GM19240 (cell line): Measurements from ENCODE around the gene EFS.
"Not testable (repeated sequence)": the region's sequence is repeated elsewhere in the genome, so short reads cannot be mapped to it uniquely, and the experiment has no call there.

Experiments used
- DNase-seq: peaks from one replicate; pipeline ENCODE4 v3.0.0; 2011; ENCODE audit warnings: low spot score; ENCODE audit not compliant: insufficient read length

Gene EFS

DNA sequence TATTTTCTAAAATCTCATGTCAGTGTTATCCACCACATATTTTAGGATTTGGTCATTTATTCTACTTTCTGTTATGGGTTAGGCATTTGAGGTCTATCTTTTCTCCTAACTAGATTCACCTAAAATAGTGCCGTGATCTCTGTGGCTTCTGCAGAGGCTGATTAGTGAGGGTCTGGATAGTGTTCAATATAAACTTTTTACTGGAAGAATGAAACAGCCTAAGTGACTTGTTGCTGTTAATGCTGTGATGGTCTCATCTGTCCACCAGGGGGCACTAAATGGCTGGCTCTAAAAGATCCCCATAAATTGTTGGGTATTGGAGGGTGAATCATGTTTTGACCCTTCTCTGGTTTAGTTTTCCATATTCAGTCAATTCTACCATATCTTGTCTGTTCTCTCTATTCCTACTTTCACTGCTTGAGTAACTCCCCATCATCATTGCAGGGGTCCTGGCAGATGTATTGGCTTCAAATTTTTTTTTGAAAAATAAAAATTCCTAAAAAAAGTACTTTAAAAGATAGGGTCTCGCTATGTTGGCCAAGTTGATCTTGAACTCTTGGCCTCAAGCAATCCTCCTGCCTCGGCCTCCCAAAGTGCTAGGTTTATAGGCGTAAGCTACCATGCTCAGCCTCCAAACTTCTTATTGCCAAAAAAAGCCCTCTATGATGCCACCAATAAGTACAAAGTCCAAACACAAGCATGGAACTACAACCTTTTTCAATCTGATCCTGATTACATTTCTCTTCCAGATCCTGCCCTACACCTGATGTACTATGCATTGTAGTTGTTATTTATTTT is 36.8 kb downstream of the EFS start:
- DNase-seq: peak; percentile 46

DNA sequence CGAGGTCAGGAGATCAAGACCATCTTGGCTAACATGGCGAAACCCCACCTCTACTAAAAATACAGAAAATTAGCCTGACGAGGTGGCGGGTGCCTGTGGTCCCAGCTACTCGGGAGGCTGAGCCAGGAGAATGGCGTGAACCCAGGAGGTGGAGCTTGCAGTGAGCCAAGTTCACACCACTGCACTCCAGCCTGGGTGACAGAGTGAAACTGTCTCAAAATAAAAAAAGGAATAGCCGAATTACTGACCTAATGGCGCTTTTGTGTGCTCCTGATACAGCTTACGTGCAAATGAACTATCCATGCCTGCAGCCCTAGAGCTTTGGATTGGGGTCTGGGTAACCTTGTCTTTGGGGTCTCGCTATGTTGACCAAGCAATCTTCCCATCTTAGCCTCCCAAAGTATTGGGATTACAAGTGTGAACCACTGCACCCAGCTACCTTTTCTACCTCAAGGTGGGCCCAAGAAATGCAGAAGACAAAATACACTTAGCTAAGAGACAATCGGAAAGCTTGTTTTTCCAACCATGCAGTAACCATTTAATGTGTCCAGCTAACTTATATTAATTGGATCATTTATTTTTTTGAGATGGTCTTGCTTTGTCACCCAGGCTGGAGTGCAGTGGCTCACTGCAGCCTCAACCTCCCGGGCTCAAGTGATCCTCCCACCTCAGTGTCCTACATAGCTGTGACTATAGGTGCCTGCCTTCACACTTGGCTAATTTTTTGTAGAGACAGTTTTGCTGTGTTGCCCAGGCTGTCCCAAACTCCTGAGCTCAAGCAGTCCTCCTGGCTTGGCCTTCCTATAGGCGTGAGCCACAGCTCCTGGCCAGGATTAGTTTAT is 38.3 kb downstream of the EFS start:
- no peak for DNase-seq

DNA sequence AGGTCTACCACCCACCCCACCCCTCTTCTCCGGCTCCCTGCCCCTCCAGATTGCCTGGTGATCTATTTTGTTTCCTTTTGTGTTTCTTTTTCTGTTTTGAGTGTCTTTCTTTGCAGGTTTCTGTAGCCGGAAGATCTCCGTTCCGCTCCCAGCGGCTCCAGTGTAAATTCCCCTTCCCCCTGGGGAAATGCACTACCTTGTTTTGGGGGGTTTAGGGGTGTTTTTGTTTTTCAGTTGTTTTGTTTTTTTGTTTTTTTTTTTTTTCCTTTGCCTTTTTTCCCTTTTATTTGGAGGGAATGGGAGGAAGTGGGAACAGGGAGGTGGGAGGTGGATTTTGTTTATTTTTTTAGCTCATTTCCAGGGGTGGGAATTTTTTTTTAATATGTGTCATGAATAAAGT is 39.2 kb downstream of the EFS start:
- not testable (repeated sequence) for DNase-seq

DNA sequence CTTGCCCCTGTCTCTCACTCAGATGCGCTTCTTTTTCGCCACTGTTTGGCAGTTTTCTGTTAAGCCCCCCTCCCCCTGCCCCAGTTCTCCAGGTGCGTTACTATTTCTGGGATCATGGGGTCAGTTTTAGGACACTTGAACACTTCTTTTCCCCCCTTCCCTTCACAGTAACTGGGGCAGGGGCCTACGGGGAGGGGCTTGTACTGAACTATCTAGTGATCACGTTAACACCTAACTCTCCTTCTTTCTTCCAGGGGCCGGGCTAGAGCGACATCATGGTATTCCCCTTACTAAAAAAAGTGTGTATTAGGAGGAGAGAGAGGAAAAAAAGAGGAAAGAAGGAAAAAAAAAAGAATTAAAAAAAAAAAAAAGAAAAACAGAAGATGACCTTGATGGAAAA is 40.0 kb downstream of the EFS start:
- DNase-seq: no peak

DNA sequence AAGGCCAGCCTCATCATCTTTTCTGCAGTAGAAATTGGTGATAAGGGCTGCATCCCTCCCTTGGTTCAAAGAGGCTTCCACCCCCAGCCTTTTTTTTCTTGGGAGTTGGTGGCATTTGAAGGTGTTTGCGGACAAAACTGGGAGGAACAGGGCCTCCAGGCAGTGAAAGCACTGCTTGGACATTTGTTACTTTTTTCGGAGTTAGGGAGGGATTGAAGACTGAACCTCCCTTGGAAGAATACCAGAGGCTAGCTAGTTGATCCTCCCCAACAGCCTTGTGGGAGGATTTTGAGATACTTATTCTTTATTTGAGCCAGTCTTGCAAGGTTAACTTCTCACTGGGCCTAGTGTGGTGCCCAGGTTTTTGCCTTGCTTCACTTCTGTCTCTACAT is 40.5 kb downstream of the EFS start:
- no peak for DNase-seq

DNA sequence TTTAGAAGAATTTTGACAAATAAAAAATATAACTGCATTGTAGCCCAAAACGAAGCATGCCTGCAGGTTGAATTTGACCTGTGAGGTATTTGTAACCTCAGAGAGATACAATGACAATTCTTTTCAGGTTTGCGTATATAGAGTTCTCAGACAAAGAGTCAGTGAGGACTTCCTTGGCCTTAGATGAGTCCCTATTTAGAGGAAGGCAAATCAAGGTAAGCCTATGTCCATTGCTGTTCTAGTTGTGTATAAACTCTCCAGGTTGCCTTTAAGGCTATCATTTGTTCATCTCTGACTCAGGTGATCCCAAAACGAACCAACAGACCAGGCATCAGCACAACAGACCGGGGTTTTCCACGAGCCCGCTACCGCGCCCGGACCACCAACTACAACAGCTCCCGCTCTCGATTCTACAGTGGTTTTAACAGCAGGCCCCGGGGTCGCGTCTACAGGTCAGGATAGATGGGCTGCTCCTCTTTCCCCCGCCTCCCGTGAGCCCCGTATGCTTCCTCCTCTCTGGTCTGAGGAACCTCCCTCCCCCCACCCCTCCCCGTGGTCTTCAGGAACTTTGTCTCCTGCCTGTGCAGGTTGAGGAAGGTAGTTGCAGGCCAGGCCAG is 41.0 kb downstream of the EFS start:
- DNase-seq: no peak

DNA sequence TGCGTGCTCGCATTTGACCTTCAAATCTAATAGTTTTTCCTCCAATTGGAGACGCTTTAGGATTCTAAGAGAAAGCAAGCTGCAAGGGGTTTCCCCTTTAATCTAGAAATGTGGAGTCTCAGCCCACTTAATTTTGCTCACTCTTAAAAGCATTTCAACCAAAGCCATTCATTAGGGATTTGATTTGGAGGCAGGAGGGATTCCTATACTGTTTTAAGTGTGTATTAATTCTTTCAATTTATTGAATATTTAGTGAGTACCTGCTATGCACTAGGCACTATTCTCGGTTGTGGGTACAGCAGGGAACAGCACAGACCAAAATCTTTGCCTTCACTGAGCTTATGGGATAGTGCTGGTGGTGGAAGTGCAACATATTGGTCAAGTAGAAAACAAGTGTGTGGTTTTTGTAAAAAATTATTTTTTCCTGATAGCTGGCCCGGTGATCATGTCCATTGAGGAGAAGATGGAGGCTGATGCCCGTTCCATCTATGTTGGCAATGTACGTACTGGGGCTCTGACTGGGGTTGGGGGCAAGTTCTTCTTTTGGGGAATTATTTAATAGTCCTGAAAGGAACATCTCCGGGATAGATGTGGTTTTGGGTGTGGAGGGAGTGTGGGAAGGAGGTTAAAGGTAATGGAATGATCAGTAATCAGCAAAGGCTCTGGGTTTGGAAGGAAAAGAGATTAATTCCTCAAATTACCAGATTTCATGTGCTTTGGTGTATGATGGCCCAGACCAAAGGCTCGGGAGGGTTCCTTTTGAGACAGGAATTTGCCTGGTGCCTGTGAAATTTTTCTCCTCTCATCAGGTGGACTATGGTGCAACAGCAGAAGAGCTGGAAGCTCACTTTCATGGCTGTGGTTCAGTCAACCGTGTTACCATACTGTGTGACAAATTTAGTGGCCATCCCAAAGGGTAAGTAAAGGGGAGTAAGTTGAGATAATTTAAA is 42.1 kb downstream of the EFS start:
- no peak for DNase-seq

DNA sequence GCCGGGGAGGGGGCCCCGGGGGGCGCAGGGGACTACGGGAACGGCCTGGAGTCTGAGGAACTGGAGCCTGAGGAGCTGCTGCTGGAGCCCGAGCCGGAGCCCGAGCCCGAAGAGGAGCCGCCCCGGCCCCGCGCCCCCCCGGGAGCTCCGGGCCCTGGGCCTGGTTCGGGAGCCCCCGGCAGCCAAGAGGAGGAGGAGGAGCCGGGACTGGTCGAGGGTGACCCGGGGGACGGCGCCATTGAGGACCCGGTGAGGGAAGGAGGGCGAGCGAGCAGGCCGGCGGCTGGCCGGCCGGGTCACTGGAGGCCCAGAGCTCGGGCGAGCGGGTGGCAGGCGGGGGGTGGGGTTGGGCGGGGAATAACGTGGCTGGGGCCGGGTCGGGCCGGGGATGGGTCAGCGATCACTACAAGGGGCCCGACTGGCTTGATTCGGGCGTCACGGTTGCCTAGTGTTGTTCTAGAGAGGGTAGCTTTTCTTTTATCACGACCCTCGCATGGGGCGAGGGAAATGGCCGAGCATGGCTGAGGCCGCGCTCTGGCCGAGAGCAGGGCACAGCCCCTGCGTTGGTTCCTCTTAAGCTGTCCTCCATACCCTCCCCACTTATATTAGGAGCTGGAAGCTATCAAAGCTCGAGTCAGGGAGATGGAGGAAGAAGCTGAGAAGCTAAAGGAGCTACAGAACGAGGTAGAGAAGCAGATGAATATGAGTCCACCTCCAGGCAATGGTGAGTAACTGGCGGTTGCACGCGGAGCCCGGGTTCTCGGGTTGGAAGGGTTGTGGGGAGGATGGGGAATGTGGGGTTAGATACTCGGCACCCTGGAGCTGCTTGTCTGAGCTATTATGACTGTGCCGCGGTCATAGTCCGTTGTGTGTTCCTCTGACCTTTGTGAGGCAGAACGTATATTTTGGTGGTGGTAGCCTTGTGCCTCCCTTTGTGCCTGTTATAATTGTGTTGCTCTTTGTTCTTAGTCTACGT is 43.1 kb downstream of the EFS start:
- DNase-seq: no peak

DNA sequence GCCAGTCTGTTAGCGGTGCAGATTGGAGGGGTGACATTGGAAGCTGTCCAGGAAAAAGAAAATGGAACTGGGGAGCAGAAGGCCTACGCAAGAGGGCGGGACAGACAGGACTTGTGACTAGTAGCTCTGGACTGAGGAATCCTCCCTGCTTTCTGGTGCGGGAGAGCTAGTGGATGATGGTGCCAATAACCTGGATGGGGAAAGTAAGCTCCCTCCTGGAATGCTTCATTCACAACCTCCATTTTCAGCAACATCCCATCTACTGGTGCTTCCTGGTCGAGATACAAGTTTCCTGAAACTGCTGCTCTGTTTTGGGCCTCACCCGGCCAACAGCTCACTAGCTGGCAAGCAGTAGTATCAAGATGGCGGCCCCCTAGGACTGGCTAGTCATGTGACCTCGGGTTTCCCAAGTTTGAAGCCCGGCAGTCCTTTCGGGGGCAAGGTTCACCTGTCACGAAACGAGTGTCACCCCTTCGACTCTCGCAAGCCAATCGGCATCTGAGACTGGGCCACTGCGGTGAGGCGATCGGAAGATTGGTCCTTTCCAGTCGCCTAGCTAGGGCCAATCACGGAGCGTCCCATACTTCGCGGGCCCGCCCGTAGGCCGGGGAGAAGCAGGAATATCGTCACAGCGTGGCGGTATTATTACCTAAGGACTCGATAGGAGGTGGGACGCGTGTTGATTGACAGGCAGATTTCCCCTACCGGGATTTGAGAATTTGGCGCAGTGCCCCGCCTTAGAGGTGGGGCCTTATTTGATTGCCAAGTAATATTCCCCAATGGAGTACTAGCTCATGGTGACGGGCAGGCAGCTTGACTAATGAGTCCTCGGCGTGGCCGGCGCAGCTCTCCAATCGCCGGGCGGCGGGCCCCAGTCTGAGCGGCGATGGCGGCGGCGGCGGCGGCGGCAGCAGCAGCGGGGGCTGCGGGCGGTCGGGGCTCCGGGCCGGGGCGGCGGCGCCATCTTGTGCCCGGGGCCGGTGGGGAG is 44.1 kb downstream of the EFS start, which contains the start of gene PABPN1:
PABPN1 (plus strand) TSS at position 874 of the 988 bp plus-strand sequence; CDS start at position 887, 13 bp downstream.
- peak; percentile 96 for DNase-seq

DNA sequence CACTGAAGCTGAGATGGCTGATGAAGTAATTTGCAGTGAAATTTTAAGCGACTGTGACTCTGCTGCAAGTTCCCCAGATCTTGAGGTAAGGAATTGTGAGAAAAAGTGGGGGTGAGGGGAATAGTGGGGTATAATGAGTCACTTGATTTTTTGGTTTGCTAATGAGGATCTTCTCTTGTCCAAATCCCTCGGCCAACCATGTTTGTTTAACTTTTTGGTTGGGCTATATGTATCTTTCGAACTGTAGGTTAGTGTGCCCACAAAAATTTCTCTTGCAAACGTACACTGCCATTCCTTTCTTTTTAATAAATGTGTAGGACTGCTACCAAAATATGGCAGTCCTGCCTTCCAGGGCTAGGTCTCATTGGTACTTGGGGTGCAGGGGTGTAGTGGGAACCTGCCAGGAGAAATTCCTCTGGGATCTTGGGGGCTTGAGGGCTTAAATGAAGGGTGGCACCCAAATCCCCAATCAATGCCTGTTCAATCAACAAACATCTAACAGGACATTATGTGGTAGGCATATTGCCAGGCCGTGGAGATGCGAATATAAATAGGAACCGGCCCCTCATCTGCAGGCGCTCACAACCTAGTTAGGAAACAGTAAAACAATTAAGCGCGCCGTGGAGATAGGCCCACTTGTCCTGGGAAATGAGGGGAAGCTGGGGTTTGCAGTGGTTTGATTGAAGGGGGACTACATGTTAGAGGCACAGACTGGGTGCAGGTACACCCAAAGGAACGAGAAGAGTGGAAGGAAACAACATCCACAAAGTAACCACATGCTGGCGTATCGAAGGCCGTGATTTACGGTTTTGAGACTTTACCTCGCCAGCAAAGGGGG is 45.0 kb downstream of the EFS start:
- no peak for DNase-seq

DNA sequence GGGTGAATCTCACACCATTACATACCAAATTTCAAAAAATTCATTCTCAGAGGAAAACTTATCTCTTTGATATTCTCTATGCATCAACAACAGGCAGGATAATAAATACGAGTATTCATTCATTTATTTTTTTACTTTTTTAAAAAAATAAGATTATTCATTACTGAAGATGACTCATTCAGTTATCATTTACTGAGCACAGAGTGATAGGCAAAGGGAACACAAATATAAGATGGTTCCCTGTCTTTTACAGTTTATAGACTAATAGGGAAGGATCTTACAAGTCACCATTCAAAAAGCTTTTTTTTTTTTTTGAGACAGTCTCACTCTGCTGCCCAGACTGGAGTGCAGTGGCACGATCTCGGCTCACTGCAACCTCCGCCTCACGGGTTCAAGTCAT is 48.7 kb downstream of the EFS start:
- no peak for DNase-seq

DNA sequence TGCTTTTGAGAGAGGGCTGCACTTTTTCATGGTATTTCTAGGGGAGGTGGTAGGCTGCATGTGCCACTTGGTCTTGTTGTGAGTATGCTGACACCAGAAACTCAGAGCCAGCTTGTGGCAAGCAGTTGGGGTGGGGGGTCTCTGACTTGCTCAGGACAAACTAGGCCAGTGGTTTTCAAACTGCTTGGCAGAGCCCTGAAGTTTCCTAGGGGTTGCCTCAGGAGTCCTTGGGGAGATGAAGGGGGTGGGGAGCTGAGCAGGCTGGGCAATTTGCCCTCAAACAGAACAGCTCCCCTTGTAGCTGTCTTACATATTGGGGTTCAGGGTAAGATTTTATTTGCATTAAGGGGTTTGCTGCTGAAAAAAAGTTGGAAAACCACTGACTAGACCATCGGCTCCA is 54.4 kb downstream of the EFS start:
- no peak for DNase-seq

DNA sequence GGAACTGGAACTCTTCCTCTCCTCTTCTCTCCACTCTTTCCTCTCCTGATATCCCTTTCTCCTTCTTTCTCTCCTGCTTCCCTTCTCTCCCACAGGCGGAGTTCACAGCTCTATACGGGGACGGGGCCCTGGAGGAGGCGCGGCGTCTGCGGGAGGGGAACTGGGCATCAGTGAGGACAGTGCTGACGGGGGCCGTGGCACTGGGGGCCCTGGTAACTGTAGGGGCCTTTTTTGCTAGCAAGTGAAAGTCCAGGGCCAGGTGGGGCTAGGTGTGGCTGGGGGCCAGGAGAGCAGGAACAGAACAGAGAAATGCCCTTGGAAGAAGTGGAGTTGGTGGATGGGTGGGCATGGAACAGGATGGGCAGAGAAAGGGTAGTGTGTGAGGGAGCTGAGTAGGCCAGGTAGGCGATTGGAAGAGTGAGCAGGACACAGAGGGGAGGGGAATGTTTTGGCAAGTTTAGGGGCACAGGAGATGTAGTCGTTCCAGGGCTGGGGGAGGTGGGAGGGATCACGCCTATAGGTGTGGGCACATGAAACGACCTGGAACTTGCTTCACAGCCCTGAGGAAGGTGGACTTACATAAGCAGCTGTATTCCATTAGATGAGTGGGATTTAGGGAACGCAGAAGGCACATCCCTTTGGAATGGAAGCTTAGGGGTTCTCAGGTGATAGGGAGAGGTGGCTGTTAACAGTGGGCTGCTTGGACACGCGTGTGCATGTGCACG is 56.1 kb downstream of the EFS start:
- no peak for DNase-seq

DNA sequence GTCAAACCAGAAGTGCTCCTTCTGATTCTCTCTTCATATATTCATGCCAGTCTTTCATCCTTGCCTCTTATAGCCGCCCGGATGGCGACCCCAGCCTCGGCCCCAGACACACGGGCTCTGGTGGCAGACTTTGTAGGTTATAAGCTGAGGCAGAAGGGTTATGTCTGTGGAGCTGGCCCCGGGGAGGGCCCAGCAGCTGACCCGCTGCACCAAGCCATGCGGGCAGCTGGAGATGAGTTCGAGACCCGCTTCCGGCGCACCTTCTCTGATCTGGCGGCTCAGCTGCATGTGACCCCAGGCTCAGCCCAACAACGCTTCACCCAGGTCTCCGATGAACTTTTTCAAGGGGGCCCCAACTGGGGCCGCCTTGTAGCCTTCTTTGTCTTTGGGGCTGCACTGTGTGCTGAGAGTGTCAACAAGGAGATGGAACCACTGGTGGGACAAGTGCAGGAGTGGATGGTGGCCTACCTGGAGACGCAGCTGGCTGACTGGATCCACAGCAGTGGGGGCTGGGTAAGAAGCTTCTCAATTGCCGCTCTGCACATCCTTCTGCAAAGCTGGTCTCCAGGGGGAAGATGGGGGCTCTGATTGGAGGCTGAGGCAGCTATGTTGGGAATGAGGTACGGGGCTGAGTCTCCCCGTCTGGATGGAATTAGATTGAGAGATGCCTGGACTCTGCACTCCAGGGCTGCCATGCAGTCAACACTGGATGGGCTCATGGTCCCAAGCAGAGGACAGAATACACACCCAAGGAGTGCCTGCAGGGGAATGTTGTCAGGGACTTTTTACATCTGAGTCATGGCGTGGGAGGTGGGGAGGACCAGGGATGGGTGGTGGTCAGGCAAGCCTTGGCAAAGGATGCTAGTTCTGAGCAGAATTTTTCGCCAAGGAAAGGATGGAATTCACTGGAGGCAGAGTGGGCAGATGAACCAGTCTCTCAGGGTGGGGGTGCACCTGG is 57.0 kb downstream of the EFS start:
- no peak for DNase-seq

DNA sequence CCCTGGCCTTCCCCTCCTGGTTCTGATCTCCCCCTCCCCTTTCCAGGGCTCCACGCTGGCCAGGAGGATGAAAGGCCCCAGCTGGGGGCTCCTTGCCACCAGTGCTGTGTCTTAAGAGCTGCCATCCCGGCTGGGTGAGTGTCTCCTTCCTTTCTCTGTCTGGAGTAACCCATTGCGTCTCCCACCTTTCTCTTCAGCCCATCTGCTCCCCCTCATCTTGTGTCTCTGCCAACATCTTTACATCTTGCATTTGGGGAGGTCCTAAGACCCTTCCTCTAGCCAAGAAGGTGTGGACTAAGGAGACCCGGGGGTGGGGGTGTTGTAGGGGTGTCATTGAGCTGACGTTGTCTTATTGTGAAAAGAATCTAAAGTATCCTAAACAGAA is 57.8 kb downstream of the EFS start:
- DNase-seq: no peak
